ENCODE measurements around the gene CTTNBP2.
"Not testable (repeated sequence)": the region's sequence is repeated elsewhere in the genome, so short reads cannot be mapped to it uniquely, and the experiment has no call there.

CTTNBP2 gene

GRCh38 chr7:117750612-117751563 lies 122.4 kb downstream of the CTTNBP2 start:
- DNase-seq (ENCODE audit: low read depth, low spot score): no peak

GRCh38 chr7:117741962-117742361 lies 131.3 kb downstream of the CTTNBP2 start:
- no peak for DNase-seq (ENCODE audit: low read depth, low spot score)

- no peak for DNase-seq (ENCODE audit: low read depth, low spot score)
Observed at GRCh38 chr7:117739085-117739484, 134.2 kb downstream of the CTTNBP2 start.

- no peak for DNase-seq (ENCODE audit: low read depth, low spot score)
Observed at GRCh38 chr7:117737926-117738325, 135.3 kb downstream of the CTTNBP2 start.

- no peak for DNase-seq (ENCODE audit: low read depth, low spot score)
Observed at GRCh38 chr7:117731455-117731854, 141.8 kb downstream of the CTTNBP2 start.

- DNase-seq (ENCODE audit: low read depth, low spot score): no peak
Observed at GRCh38 chr7:117730390-117730789, 142.9 kb downstream of the CTTNBP2 start.

- no peak for DNase-seq (ENCODE audit: low read depth, low spot score)
Observed at GRCh38 chr7:117728890-117729624, 144.2 kb downstream of the CTTNBP2 start.

- no peak for DNase-seq (ENCODE audit: low read depth, low spot score)
Observed at GRCh38 chr7:117724898-117725297, 148.3 kb downstream of the CTTNBP2 start.

GRCh38 chr7:117719377-117719776 lies 153.9 kb downstream of the CTTNBP2 start:
- no peak for DNase-seq (ENCODE audit: low read depth, low spot score)

- no peak for DNase-seq (ENCODE audit: low read depth, low spot score)
Observed at GRCh38 chr7:117718116-117718835, 155.0 kb downstream of the CTTNBP2 start.

GRCh38 chr7:117717357-117717756 lies 155.9 kb downstream of the CTTNBP2 start:
- DNase-seq (ENCODE audit: low read depth, low spot score): no peak

- DNase-seq (ENCODE audit: low read depth, low spot score): no peak
Observed at GRCh38 chr7:117716707-117717299, 156.4 kb downstream of the CTTNBP2 start.

GRCh38 chr7:117715784-117716445 lies 157.3 kb downstream of the CTTNBP2 start:
- no peak for DNase-seq (ENCODE audit: low read depth, low spot score)

GRCh38 chr7:117711556-117711955 lies 161.7 kb downstream of the CTTNBP2 start:
- no peak for DNase-seq (ENCODE audit: low read depth, low spot score)

GRCh38 chr7:117708173-117708572 lies 165.1 kb downstream of the CTTNBP2 start:
- DNase-seq (ENCODE audit: low read depth, low spot score): not testable (repeated sequence)

GRCh38 chr7:117707080-117707479 lies 166.2 kb downstream of the CTTNBP2 start:
- DNase-seq (ENCODE audit: low read depth, low spot score): no peak

- DNase-seq (ENCODE audit: low read depth, low spot score): no peak
Observed at GRCh38 chr7:117706210-117706609, 167.0 kb downstream of the CTTNBP2 start.

- DNase-seq (ENCODE audit: low read depth, low spot score): no peak
Observed at GRCh38 chr7:117705630-117706029, 167.6 kb downstream of the CTTNBP2 start.

- no peak for DNase-seq (ENCODE audit: low read depth, low spot score)
Observed at GRCh38 chr7:117704063-117704462, 169.2 kb downstream of the CTTNBP2 start.

- DNase-seq (ENCODE audit: low read depth, low spot score): no peak
Observed at GRCh38 chr7:117698018-117698417, 175.2 kb downstream of the CTTNBP2 start.

- no peak for DNase-seq (ENCODE audit: low read depth, low spot score)
Observed at GRCh38 chr7:117692338-117692737, 180.9 kb downstream of the CTTNBP2 start.
